Activated gamma-delta T cell treated with anti-CD3 and anti-CD28 coated beads, Interleukin-2, amount 50 U/mL, for 16 hours (primary cell): Measurements from ENCODE around the gene TAS2R39.
"Not testable (repeated sequence)": the region's sequence is repeated elsewhere in the genome, so short reads cannot be mapped to it uniquely, and the experiment has no call there.

ENCODE experiments used
- DNase-seq: peaks from one replicate; pipeline ENCODE4 v3.0.0-alpha.2; 2020; ENCODE audit warnings: low read depth

The TAS2R39 gene

GRCh38 chr7:143183024-143183423 lies at the start of gene TAS2R39:
TSS of gene TAS2R39 (plus strand) at chr7:143183419. CDS start at chr7:143183419, 0 bp downstream.
- DNase-seq = no peak

GRCh38 chr7:143147070-143147469 lies 36.1 kb upstream of the TAS2R39 start:
- no peak for DNase-seq

GRCh38 chr7:143148050-143148449 lies 35.2 kb upstream of the TAS2R39 start:
- DNase-seq = no peak

- no peak for DNase-seq
Observed at GRCh38 chr7:143148651-143149050, 34.6 kb upstream of the TAS2R39 start.

GRCh38 chr7:143150696-143151095 lies 32.5 kb upstream of the TAS2R39 start:
- DNase-seq = not testable (repeated sequence)

- not testable (repeated sequence) for DNase-seq
Observed at GRCh38 chr7:143158617-143159016, 24.6 kb upstream of the TAS2R39 start.

- DNase-seq = no peak
Observed at GRCh38 chr7:143171697-143172096, 11.5 kb upstream of the TAS2R39 start.

- DNase-seq = no peak
Observed at GRCh38 chr7:143172354-143172753, 10.9 kb upstream of the TAS2R39 start.

GRCh38 chr7:143176128-143176527 lies 7.1 kb upstream of the TAS2R39 start:
- no peak for DNase-seq

- DNase-seq = no peak
Observed at GRCh38 chr7:143177374-143178119, 5.7 kb upstream of the TAS2R39 start.

- not testable (repeated sequence) for DNase-seq
Observed at GRCh38 chr7:143180771-143181170, 2.4 kb upstream of the TAS2R39 start.

- no peak for DNase-seq
Observed at GRCh38 chr7:143181349-143181748, 1.9 kb upstream of the TAS2R39 start.

GRCh38 chr7:143185551-143185950 lies 2.3 kb downstream of the TAS2R39 start:
- no peak for DNase-seq

GRCh38 chr7:143188994-143189393 lies 5.8 kb downstream of the TAS2R39 start:
- DNase-seq = no peak

GRCh38 chr7:143193880-143194279 lies 10.7 kb downstream of the TAS2R39 start:
- DNase-seq = no peak

- DNase-seq = no peak
Observed at GRCh38 chr7:143199040-143199439, 15.8 kb downstream of the TAS2R39 start.

GRCh38 chr7:143202161-143202560 lies 18.9 kb downstream of the TAS2R39 start:
- no peak for DNase-seq

GRCh38 chr7:143203386-143203785 lies 20.2 kb downstream of the TAS2R39 start:
- DNase-seq = no peak

- no peak for DNase-seq
Observed at GRCh38 chr7:143205560-143206293, 22.5 kb downstream of the TAS2R39 start.

- no peak for DNase-seq
Observed at GRCh38 chr7:143210541-143210940, 27.3 kb downstream of the TAS2R39 start.

GRCh38 chr7:143213478-143213877 lies 30.3 kb downstream of the TAS2R39 start:
- not testable (repeated sequence) for DNase-seq

GRCh38 chr7:143214789-143215679 lies 31.8 kb downstream of the TAS2R39 start:
- peak; percentile 25 for DNase-seq
